ENCODE data around the gene THSD7B. TPM values are rescaled to one million over a fixed set of nuclear protein-coding genes. Genes with fewer than 3 reads are reported as not detected.

The THSD7B gene
- total RNA-seq, 1 donor from 2014 or later, result not detected

GRCh38 chr2:137173463-137173862 is 408.1 kb downstream of the THSD7B start:
- Mint-ChIP-seq H3K36me3 (ENCODE audit: unreplicated experiment) (no peaks in the 10 kb centered on the region), H3K27me3 (ENCODE audit: unreplicated experiment) (no peaks in the 10 kb centered on the region), H3K27ac (ENCODE audit: unreplicated experiment) (no peak overlapping the region), H3K9me3 (ENCODE audit: unreplicated experiment) (no peaks in the 10 kb centered on the region), H3K4me1 (ENCODE audit: unreplicated experiment) (peaks cover 5% of the 10 kb centered on the region), H3K4me3 (ENCODE audit: unreplicated experiment) (no peak overlapping the region)
- DNase-seq (ENCODE audit: extremely low spot score, unreplicated experiment), result no peak
- TF ChIP-seq CTCF (IDR thresholded peaks at IDR 0.05), result peak; percentile 47

- DNase-seq (ENCODE audit: extremely low spot score, unreplicated experiment), result no peak
- Mint-ChIP-seq H3K9me3 (ENCODE audit: unreplicated experiment) (no peaks in the 10 kb centered on the region), H3K4me1 (ENCODE audit: unreplicated experiment) (peaks cover 17% of the 10 kb centered on the region), H3K27me3 (ENCODE audit: unreplicated experiment) (no peaks in the 10 kb centered on the region), H3K36me3 (ENCODE audit: unreplicated experiment) (no peaks in the 10 kb centered on the region), H3K27ac (ENCODE audit: unreplicated experiment) (no peak overlapping the region), H3K4me3 (ENCODE audit: unreplicated experiment) (no peak overlapping the region)
- TF ChIP-seq CTCF (IDR thresholded peaks at IDR 0.05), result no peak
Observed at GRCh38 chr2:137175246-137175645, 409.9 kb downstream of the THSD7B start.

GRCh38 chr2:137178951-137179377 is 413.6 kb downstream of the THSD7B start:
- H3K27ac Mint-ChIP-seq (ENCODE audit: unreplicated experiment), result peak overlapping the region; percentile 20
- no peak overlapping the region for H3K4me3 Mint-ChIP-seq (ENCODE audit: unreplicated experiment)
- H3K4me1 Mint-ChIP-seq (ENCODE audit: unreplicated experiment), result peaks cover 17% of the 10 kb centered on the region
- no peaks in the 10 kb centered on the region for H3K27me3 Mint-ChIP-seq (ENCODE audit: unreplicated experiment)
- H3K36me3 Mint-ChIP-seq (ENCODE audit: unreplicated experiment), result no peaks in the 10 kb centered on the region
- no peak for DNase-seq (ENCODE audit: extremely low spot score, unreplicated experiment)
- TF ChIP-seq CTCF (IDR thresholded peaks at IDR 0.05), result no peak
- no peaks in the 10 kb centered on the region for H3K9me3 Mint-ChIP-seq (ENCODE audit: unreplicated experiment)

- H3K4me3 Mint-ChIP-seq (ENCODE audit: unreplicated experiment), result no peak overlapping the region
- no peak overlapping the region for H3K27ac Mint-ChIP-seq (ENCODE audit: unreplicated experiment)
- peaks cover 17% of the 10 kb centered on the region for H3K4me1 Mint-ChIP-seq (ENCODE audit: unreplicated experiment)
- no peak for DNase-seq (ENCODE audit: extremely low spot score, unreplicated experiment)
- H3K27me3 Mint-ChIP-seq (ENCODE audit: unreplicated experiment), result no peaks in the 10 kb centered on the region
- H3K36me3 Mint-ChIP-seq (ENCODE audit: unreplicated experiment), result no peaks in the 10 kb centered on the region
- no peaks in the 10 kb centered on the region for H3K9me3 Mint-ChIP-seq (ENCODE audit: unreplicated experiment)
- TF ChIP-seq CTCF (IDR thresholded peaks at IDR 0.05), result no peak
Observed at GRCh38 chr2:137179542-137179941, 414.2 kb downstream of the THSD7B start.

GRCh38 chr2:137180012-137180411 is 414.7 kb downstream of the THSD7B start:
- Mint-ChIP-seq H3K9me3 (ENCODE audit: unreplicated experiment) (no peaks in the 10 kb centered on the region), H3K27ac (ENCODE audit: unreplicated experiment) (no peak overlapping the region), H3K4me3 (ENCODE audit: unreplicated experiment) (no peak overlapping the region), H3K36me3 (ENCODE audit: unreplicated experiment) (no peaks in the 10 kb centered on the region), H3K27me3 (ENCODE audit: unreplicated experiment) (no peaks in the 10 kb centered on the region), H3K4me1 (ENCODE audit: unreplicated experiment) (peaks cover 17% of the 10 kb centered on the region)
- no peak for DNase-seq (ENCODE audit: extremely low spot score, unreplicated experiment)
- no peak for TF ChIP-seq CTCF (IDR thresholded peaks at IDR 0.05)

All from osteocyte (in vitro differentiated cells).